ENCODE measurements around the gene MCTP1. TPM values are rescaled to one million over a fixed set of nuclear protein-coding genes. Genes with fewer than 3 reads are reported as not detected.

Gene MCTP1
- total and polyA plus RNA-seq, 2 of the 8 experiments (the other 6 are each of a cell fraction or from before 2014, with no cell fraction given): 0.56 to 3.4 TPM

GRCh38 chr5:94725142-94725541 is 559.8 kb downstream of the MCTP1 start (continued):
- no peak for TF ChIP-seq MAFK (IDR thresholded peaks at IDR 0.05; ENCODE audit: low read depth, low read length)

Data from H1 (cell line).